HG03064 (cell line): ENCODE results near the gene HCRT.
"Not testable (repeated sequence)": the region's sequence is repeated elsewhere in the genome, so short reads cannot be mapped to it uniquely, and the experiment has no call there.

Source experiments
- ATAC-seq: cut with Tn5 transposase; IDR thresholded peaks from one replicate; pipeline ENCODE4 v1.9.1; 2021; ENCODE audit warnings: low read depth; ENCODE audit not compliant: unreplicated experiment

The HCRT gene

GRCh38 chr17:42199416-42200011, 14.3 kb upstream of the HCRT start:
- ATAC-seq: no peak

GRCh38 chr17:42198897-42199296, 13.6 kb upstream of the HCRT start:
- no peak for ATAC-seq

GRCh38 chr17:42197564-42198156, 12.4 kb upstream of the HCRT start:
- no peak for ATAC-seq

GRCh38 chr17:42193969-42194899, 9.0 kb upstream of the HCRT start, which contains the start of gene GHDC:
Gene GHDC (minus strand): TSS chr17:42194494. CDS start chr17:42193581, 913 bp downstream.
- ATAC-seq: peak; percentile 82

GRCh38 chr17:42193216-42193968, 8.1 kb upstream of the HCRT start:
- ATAC-seq: no peak

GRCh38 chr17:42192189-42193126, 7.2 kb upstream of the HCRT start:
- ATAC-seq: no peak

- no peak for ATAC-seq
Observed at GRCh38 chr17:42191275-42191608, 6.0 kb upstream of the HCRT start.

GRCh38 chr17:42190491-42191274, 5.4 kb upstream of the HCRT start:
- ATAC-seq: no peak

- ATAC-seq: no peak
Observed at GRCh38 chr17:42189651-42189965, 4.4 kb upstream of the HCRT start.

- ATAC-seq: no peak
Observed at GRCh38 chr17:42188749-42189650, 3.7 kb upstream of the HCRT start.

- no peak for ATAC-seq
Observed at GRCh38 chr17:42187833-42188232, 2.6 kb upstream of the HCRT start.

- ATAC-seq: not testable (repeated sequence)
Observed at GRCh38 chr17:42186191-42186590, 939 bp upstream of the HCRT start.

- ATAC-seq: no peak
Observed at GRCh38 chr17:42185621-42185930, 324 bp upstream of the HCRT start.

GRCh38 chr17:42183741-42184711, 1.2 kb downstream of the HCRT start:
- ATAC-seq: no peak

GRCh38 chr17:42182927-42183734, 2.1 kb downstream of the HCRT start:
- no peak for ATAC-seq

- ATAC-seq: no peak
Observed at GRCh38 chr17:42181851-42182207, 3.4 kb downstream of the HCRT start.
